Spleen (tissue), 11 donors: ENCODE data around the gene LGALS3. TPM values are rescaled to one million over a fixed set of nuclear protein-coding genes. Genes with fewer than 3 reads are reported as not detected.

Experiments used
- DNase-seq: peaks from one replicate; pipeline ENCODE4 v3.0.0-alpha.2; 2020
- H3K27ac ChIP-seq, 8 donors: fragments of 200-600 bp; sonication (generic) in 7 of 8; 1 replicate in 4 of 8; 2 replicates in 4 of 8; pipeline versions ENCODE4 v1.5.0 to v1.8.0; 2016 to 2021; ENCODE audit warnings: inconsistent platforms in 4 of 8, mild to moderate bottlenecking in 4 of 8, moderate library complexity in 1 of 8
- H3K27me3 ChIP-seq, 7 donors: fragments of 200-600 bp; sonication (generic) in 6 of 7; replicated peaks in 1 of 7; 1 replicate in 4 of 7; 2 replicates in 3 of 7; pipeline versions ENCODE4 v1.5.0 to v1.8.0; 2016 to 2021; ENCODE audit warnings: inconsistent platforms in 3 of 7, mild to moderate bottlenecking in 1 of 7
- H3K36me3 ChIP-seq, 6 donors: fragments of 200-600 bp; sonication (generic) in 5 of 6; 1 replicate in 4 of 6; 2 replicates in 2 of 6; pipeline versions ENCODE4 v1.5.0 to v1.8.0; 2016 to 2021; ENCODE audit warnings: inconsistent platforms in 2 of 6
- H3K4me1 ChIP-seq, 6 donors: fragments of 200-600 bp; sonication (generic) in 5 of 6; 1 replicate in 3 of 6; 2 replicates in 3 of 6; pipeline versions ENCODE4 v1.5.0 to v1.8.0; 2016 to 2021; ENCODE audit warnings: inconsistent platforms in 3 of 6
- H3K4me3 ChIP-seq, 8 donors: fragments of 200-600 bp; sonication (generic) in 7 of 8; 1 replicate in 4 of 8; 2 replicates in 4 of 8; pipeline versions ENCODE4 v1.5.0 to v1.8.0; 2016 to 2021; ENCODE audit warnings: inconsistent platforms in 4 of 8, mild to moderate bottlenecking in 4 of 8, moderate library complexity in 2 of 8
- H3K9me3 ChIP-seq, 8 donors: fragments of 200-600 bp; sonication (generic) in 7 of 8; 1 replicate in 4 of 8; 2 replicates in 4 of 8; pipeline versions ENCODE4 v1.5.0 to v1.8.0; 2016 to 2021; ENCODE audit warnings: inconsistent platforms in 4 of 8
- POLR2A ChIP-seq, 3 donors: fragments of 450-650 bp; IDR thresholded peaks; one replicate each; pipeline ENCODE4 v1.5.1; 2017; ENCODE audit warnings: antibody characterized with exemption in 3 of 3, mild to moderate bottlenecking in 1 of 3
- POLR2AphosphoS5 ChIP-seq, 3 donors: sonication (generic); formaldehyde crosslinking; IDR thresholded peaks; one replicate each; pipeline ENCODE4 v1.5.1; 2017; ENCODE audit warnings: antibody characterized with exemption in 3 of 3
- WGBS, 5 donors: extraction: QIAGEN DNeasy Blood & Tissue Kit in 3 of 5; methylation state at CpG; one replicate each; pipeline versions ENCODE4 v1.1.5 to v1.1.7; 2013 to 2018; 5-methylcytosine and 5-hydroxymethylcytosine counted together
- intact Hi-C: fragments of 100-400 bp; cut with DNase I; formaldehyde crosslinking; loops from one replicate; pipeline ENCODE4 v1.15.0; 2023; ENCODE audit warnings: low total_unique reads
- polyA plus RNA-seq, 3 donors: library from polyadenylated mRNA; stranded (reverse); fragments of 200-250 nt; gene quantifications; one replicate each; pipeline ENCODE4 v1.2.1, GENCODE V29; 2013
- total RNA-seq, 7 donors: library from RNA; depleted of rRNA in 3 of 7; stranded (reverse); fragments of >200 nt in 3 of 7; fragmentation: NEBNext Ultra II Directional in 4 of 7; extraction: Animal tissue kit (Norgen Biotek cat#: 25700) in 4 of 7; gene quantifications; one replicate each; pipeline versions ENCODE4 v1.1.0 to v1.2.1, GENCODE V29; 2016 to 2021
- TF ChIP-seq, protein P1 (sequence below), 11 experiments: fragments of 200-600 bp in 7 of 11; fragments of 450-650 bp in 4 of 11; sonication (generic) in 4 of 11; IDR thresholded peaks in 8 of 11; conservative IDR thresholded peaks in 3 of 11; 1 replicate in 7 of 11; 2 replicates in 4 of 11; pipeline versions ENCODE4 v1.4.0 to v1.8.0; 2016 to 2021; ENCODE audit warnings: antibody characterized with exemption in 11 of 11, inconsistent platforms in 4 of 11, mild to moderate bottlenecking in 1 of 11
- donor health status: healthy with polysubstance abuse.
- donor health status: DM: no; HTN: no; CAD: no; lungs with moderate emphysema.
- donor health status: DM: no; HTN: no; CAD: no.
- donor health status: Bipolar disorder and iron deficiency.
- donor health status: healthy.
- donor health status: DM: no; HTN: no; CAD: no.
- donor health status: DM: yes; HTN: yes; CAD: no.

The LGALS3 gene
- total and polyA plus RNA-seq, 10 donors = 37.4 to 201 (median 60.8) TPM

DNA sequence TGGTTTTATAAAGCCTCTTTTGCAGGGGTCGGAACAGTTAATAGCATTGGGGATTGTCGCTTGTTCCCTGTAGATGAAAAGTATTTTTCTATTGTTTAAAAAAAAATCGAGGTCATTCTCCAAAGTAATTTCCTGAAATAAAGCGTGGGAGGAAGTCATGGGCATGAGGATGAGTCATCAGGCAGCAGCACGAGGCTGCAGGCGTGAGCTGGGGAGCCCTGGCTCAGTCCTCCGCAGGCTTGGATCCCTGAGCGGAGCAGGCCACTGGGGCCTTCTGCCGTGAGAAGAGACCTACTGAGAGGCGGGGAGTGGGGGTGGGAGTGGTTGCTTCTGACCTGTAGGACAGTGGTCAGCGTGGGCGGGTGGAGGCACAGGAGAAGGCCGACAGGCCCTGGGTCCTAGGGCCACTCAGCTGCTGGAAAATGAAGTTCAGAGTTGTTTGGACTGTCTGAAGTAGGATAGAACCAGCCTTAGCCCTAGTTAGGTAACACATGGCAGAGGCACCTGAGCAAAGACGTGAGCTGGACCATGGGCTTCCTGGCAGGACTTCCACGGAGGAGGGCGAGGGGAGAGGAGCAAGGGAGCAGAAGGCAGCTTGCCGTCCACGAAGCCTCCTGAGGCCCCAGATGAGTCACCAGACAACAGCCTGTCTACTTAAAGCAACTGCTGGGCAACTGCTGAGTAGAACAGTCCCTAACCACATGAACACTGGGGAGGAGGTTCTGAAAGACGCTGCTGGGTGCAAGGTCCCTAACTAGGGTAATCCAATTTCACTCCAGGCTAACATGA lies 21.1 kb upstream of the LGALS3 start:
- DNase-seq = peak; percentile 90
- H3K4me3 ChIP-seq = no peak overlapping the region

GRCh38 chr14:55109836-55110235 lies 19.2 kb upstream of the LGALS3 start:
- no peak for DNase-seq
- Histone ChIP-seq H3K36me3 (no peaks in the 10 kb centered on the region), H3K4me1 (peaks cover 3 to 44% (median 18%) of the 10 kb centered on the region in 6 donors), H3K27me3 (no peaks in the 10 kb centered on the region), H3K9me3 (peaks cover 0 to under 1% (median 0%) of the 10 kb centered on the region in 8 donors), H3K27ac (no peak overlapping the region), H3K4me3 (no peak overlapping the region)
- no peak for TF ChIP-seq POLR2A (IDR thresholded peaks at IDR 0.05)
- TF ChIP-seq, protein P1, sequence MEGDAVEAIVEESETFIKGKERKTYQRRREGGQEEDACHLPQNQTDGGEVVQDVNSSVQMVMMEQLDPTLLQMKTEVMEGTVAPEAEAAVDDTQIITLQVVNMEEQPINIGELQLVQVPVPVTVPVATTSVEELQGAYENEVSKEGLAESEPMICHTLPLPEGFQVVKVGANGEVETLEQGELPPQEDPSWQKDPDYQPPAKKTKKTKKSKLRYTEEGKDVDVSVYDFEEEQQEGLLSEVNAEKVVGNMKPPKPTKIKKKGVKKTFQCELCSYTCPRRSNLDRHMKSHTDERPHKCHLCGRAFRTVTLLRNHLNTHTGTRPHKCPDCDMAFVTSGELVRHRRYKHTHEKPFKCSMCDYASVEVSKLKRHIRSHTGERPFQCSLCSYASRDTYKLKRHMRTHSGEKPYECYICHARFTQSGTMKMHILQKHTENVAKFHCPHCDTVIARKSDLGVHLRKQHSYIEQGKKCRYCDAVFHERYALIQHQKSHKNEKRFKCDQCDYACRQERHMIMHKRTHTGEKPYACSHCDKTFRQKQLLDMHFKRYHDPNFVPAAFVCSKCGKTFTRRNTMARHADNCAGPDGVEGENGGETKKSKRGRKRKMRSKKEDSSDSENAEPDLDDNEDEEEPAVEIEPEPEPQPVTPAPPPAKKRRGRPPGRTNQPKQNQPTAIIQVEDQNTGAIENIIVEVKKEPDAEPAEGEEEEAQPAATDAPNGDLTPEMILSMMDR (IDR thresholded peaks at IDR 0.05 in 8 of 11, conservative IDR thresholded peaks at IDR 0.05 in 3 of 11) = no peak
- TF ChIP-seq POLR2AphosphoS5 (IDR thresholded peaks at IDR 0.05) = no peak
- intact Hi-C loops = no loop called here
- 97 to 100% (median 100%) methylated on average over 1 of the region's 1 CpG for WGBS, 5 donors

More for the DNA sequence above, 21.1 kb upstream of the LGALS3 start:
- peak overlapping the region; percentile 77 to 91 (median 86) for H3K27ac ChIP-seq
- 32 to 55% (median 43%) methylated on average over 19 of the region's 19 CpGs for WGBS, 5 donors
- intact Hi-C loops = no loop called here
- peaks cover 19 to 59% (median 35%) of the 10 kb centered on the region in 6 donors for H3K4me1 ChIP-seq
- no peaks in the 10 kb centered on the region for H3K36me3 ChIP-seq
- TF ChIP-seq POLR2AphosphoS5 (IDR thresholded peaks at IDR 0.05) (peak; percentile 82 to 88 (median 88)), POLR2A (IDR thresholded peaks at IDR 0.05) (peak in 1 of 3 donors; percentile 1)
- TF ChIP-seq, protein P1 (IDR thresholded peaks at IDR 0.05 in 8 of 11, conservative IDR thresholded peaks at IDR 0.05 in 3 of 11) = no peak
- H3K9me3 ChIP-seq = peaks cover 0 to 7% (median 3%) of the 10 kb centered on the region in 8 donors
- H3K27me3 ChIP-seq = no peaks in the 10 kb centered on the region

DNA sequence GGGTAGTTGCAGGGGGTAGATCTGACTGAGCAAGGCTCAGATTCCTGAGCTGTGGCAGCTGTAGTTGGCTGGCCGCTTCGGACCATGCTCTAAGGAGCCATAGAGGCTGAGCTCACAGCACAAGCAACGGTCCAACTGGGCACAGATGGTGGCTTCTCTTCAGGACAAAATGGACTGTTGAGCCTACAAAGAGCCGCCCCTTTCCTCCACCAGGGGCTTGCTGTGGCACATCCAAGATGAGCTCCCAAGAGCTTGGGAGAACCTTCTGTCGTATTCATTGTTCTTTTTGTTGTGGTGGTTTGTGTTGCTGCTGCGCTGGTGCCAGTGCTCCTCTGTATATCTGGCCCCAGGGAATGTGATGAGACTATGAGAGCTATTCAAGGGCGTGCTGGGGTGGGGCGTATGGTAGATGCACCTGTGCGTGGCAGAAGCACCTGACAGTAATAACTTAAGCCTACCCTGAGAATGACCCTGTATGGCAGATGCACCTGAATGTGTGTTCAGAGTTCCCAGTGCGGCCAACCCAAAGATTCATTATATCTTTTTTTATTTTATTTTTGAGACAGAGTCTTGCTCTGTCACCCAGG lies 17.8 kb upstream of the LGALS3 start:
- H3K27me3 ChIP-seq = no peaks in the 10 kb centered on the region
- H3K4me1 ChIP-seq = peaks cover 7 to 48% (median 19%) of the 10 kb centered on the region in 6 donors
- DNase-seq = no peak
- no peak overlapping the region for H3K27ac ChIP-seq
- H3K9me3 ChIP-seq = no peaks in the 10 kb centered on the region
- WGBS, 5 donors = 90 to 98% (median 96%) methylated on average over 10 of the region's 10 CpGs
- intact Hi-C loops = no loop called here
- TF ChIP-seq POLR2AphosphoS5 (IDR thresholded peaks at IDR 0.05) = no peak
- TF ChIP-seq POLR2A (IDR thresholded peaks at IDR 0.05) = no peak
- TF ChIP-seq, protein P1 (IDR thresholded peaks at IDR 0.05 in 8 of 11, conservative IDR thresholded peaks at IDR 0.05 in 3 of 11) = no peak
- no peak overlapping the region for H3K4me3 ChIP-seq
- no peaks in the 10 kb centered on the region for H3K36me3 ChIP-seq

GRCh38 chr14:55114720-55115119 lies 14.3 kb upstream of the LGALS3 start:
- 58 to 71% (median 66%) methylated on average over 2 of the region's 2 CpGs for WGBS, 5 donors
- DNase-seq = no peak
- intact Hi-C loops = no loop called here
- H3K27ac ChIP-seq = no peak overlapping the region
- H3K4me1 ChIP-seq = peaks cover 6 to 54% (median 18%) of the 10 kb centered on the region in 6 donors
- no peaks in the 10 kb centered on the region for H3K27me3 ChIP-seq
- H3K9me3 ChIP-seq = no peaks in the 10 kb centered on the region
- no peak for TF ChIP-seq POLR2AphosphoS5 (IDR thresholded peaks at IDR 0.05)
- no peak for TF ChIP-seq POLR2A (IDR thresholded peaks at IDR 0.05)
- TF ChIP-seq, protein P1 (IDR thresholded peaks at IDR 0.05 in 8 of 11, conservative IDR thresholded peaks at IDR 0.05 in 3 of 11) = no peak
- H3K4me3 ChIP-seq = no peak overlapping the region
- no peaks in the 10 kb centered on the region for H3K36me3 ChIP-seq
